Stomach (tissue), 4 donors: Measurements from ENCODE around the gene SEC22A.
"Not testable (repeated sequence)": the region's sequence is repeated elsewhere in the genome, so short reads cannot be mapped to it uniquely, and the experiment has no call there.

ENCODE experiments used
- POLR2A ChIP-seq, 4 donors: fragments of 450-650 bp; IDR thresholded peaks; one replicate each; pipeline ENCODE4 v1.6.1; 2016; ENCODE audit warnings: antibody characterized with exemption in 4 of 4, control low read depth in 2 of 4, mild to moderate bottlenecking in 1 of 4, moderate library complexity in 1 of 4
- POLR2AphosphoS5 ChIP-seq, 3 donors: sonication (generic); formaldehyde crosslinking; IDR thresholded peaks; one replicate each; pipeline ENCODE4 v1.6.1; 2016; ENCODE audit warnings: antibody characterized with exemption in 3 of 3
- TF ChIP-seq, protein P1 (sequence below), 7 experiments: fragments of 450-650 bp in 4 of 7; fragments of 200-600 bp in 3 of 7; sonication (generic) in 3 of 7; IDR thresholded peaks; one replicate each; pipeline ENCODE4 v1.5.1; 2016 to 2019; ENCODE audit warnings: antibody characterized with exemption in 7 of 7, control low read depth in 2 of 7, mild to moderate bottlenecking in 1 of 7

DNA sequence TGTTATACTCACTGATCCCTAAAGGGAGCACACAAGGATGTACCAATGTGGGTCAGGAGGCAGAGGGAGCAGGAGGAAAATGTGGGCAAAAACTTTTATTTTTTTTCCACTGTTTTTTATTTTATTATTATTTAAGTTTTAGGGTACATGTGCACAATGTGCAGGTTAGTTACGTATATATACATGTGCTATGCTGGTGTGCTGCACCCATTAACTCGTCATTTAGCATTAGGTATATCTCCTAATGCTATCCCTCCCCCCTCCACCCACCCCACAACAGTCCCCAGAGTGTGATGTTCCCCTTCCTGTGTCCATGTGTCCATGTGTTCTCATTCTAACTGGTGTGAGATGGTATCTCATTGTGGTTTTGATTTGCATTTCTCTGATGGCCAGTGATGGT, 37.4 kb downstream of the SEC22A start:
- not testable (repeated sequence) for TF ChIP-seq POLR2AphosphoS5, POLR2A (IDR thresholded peaks at IDR 0.05)
- TF ChIP-seq, protein P1, sequence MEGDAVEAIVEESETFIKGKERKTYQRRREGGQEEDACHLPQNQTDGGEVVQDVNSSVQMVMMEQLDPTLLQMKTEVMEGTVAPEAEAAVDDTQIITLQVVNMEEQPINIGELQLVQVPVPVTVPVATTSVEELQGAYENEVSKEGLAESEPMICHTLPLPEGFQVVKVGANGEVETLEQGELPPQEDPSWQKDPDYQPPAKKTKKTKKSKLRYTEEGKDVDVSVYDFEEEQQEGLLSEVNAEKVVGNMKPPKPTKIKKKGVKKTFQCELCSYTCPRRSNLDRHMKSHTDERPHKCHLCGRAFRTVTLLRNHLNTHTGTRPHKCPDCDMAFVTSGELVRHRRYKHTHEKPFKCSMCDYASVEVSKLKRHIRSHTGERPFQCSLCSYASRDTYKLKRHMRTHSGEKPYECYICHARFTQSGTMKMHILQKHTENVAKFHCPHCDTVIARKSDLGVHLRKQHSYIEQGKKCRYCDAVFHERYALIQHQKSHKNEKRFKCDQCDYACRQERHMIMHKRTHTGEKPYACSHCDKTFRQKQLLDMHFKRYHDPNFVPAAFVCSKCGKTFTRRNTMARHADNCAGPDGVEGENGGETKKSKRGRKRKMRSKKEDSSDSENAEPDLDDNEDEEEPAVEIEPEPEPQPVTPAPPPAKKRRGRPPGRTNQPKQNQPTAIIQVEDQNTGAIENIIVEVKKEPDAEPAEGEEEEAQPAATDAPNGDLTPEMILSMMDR (IDR thresholded peaks at IDR 0.05) = not testable (repeated sequence)
